ENCODE results near the gene SPRYD4. TPM values are rescaled to one million over a fixed set of nuclear protein-coding genes. Genes with fewer than 3 reads are reported as not detected.
A peak's percentile ranks its signal among the peaks of the same experiment; 100 is the strongest.

SPRYD4 gene
- total RNA-seq, 1 donor from 2014 or later = 2.1 TPM

DNA sequence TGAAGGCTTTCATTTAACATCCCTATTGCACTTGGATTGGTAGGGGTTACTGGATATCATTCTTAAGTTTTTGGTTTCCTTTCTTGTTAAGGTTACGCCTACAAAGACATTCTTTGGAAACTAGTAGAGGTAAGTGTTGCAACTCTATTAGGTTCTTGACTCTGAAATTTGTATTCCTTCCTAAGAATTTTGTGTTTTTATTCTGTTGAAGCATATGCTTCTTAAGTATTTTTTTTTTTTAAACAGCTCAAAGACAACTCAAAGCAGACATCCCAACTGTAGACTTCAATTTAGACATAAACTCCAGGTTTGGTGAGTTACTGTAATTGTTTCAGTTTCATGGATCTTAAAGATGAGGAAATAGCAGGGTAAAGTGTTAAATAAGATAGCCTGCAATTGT, 52.1 kb downstream of the SPRYD4 start:
- no peak for DNase-seq (ENCODE audit: low read depth)

DNA sequence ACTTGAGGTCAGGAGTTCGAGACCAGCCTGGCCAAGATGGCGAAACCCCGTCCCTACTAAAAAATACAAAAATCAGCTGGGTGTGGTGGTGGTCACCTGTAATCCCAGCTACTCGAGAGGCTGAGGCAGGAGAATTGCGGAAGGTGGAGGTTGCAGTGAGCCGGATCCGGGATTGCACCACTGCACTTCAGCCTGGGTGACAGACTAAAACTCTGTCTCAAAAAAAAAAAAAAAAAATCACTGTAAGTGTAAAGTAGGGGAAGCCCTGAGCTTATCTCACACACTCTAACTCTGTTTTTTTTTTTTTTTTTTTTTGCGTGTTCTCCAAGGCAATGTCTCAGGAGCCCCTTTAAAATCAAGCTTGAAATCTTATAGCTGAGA, 52.8 kb downstream of the SPRYD4 start:
- DNase-seq (ENCODE audit: low read depth) = no peak

DNA sequence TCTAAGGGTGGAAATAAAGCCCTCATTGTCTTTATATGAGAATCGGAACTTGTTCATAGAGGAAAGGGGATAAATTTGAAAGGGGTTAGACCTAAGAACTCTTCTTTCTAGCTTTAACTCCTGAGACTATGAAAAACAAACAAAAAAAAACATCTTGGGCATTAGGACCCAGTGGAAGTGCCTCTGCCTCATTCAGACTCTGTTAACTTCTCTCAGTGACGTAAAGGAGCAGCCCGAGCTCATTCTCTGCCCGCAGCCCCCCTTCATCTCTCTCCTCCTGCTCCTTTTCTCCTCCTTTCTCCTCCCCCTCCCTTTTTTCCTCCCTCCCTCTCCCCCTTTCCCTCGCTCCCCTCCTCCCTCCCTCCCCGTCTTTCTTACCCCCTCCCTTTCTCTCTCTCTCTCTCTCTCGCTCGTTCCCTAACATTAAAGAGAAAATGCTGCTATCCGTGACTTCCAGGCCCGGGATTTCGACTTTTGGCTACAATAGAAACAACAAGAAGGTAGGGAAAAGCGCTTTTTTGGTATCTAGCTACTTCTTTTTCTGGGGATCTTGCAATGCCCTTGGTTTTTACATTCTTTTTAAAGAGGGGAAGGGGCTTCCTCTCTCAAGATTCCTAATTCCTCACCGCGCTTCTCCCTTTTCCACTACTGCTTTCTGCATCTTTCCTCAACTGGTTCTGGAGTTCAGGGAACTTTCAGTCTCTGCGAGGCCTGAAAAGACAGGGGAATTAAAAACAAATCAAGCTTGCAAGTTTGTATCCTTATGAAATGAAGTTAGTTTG, 53.4 kb downstream of the SPRYD4 start, which contains the start of gene RBMS2:
Gene RBMS2 (plus strand): TSS at position 231 of the 782 bp plus-strand sequence. CDS start 204 bp downstream, at position 435.
- DNase-seq (ENCODE audit: low read depth) = peak; percentile 87

DNA sequence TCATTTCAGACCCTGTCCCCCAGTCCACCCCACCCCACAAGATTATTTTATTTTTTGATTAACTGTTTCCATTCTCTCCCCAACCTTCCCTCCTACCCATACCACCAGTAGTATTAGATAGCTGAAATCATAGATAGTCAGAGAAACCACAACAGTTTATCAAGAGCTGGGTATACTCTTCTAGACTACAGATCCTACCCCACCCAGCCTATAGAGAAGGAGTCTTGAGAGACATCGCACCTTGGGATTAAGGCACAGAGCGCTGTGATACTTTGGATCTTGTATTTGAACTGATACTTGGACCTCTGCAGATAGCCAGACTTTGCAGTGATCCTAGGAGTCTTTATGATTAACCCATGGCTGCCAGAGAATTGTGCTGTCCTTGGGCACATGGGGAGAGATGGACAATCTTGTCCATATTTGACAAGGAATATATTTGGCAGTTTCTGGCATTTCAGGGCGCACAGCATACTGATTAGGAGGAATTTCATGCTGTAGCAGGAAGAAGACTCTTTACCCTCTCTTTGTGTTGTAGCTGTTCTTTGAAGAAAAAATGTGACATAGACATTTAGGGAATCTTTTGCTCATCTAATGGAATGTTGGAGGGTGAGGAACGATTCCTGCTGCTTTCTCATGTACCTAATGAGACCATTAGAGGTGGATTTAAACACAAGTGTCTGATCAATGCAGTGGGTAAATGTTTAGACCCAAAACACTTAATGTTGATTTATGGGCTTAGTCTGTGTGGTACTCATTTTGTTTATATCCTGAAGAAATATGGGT, 54.2 kb downstream of the SPRYD4 start:
- DNase-seq (ENCODE audit: low read depth) = peak; percentile 18

DNA sequence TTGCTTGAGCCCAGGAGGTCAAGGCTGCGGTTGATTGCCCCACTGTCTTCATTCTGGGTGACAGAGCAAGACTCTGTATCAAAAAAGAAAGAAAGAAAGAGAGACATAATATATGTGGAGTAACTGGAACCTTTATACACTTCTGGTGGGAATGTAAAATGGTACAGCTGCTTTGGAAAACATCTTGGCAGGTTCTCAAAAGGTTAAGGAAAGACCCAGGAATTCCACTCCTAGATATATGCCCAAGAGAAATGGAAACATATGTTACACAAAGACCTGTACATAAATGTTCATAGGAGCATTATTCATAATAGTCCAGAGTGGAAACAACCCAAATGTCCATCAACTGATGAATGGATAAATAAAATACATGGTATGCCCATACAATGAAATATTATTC, 60.5 kb downstream of the SPRYD4 start:
- DNase-seq (ENCODE audit: low read depth) = no peak

Other genes starting within 250 kb of the SPRYD4 start
- 90.4 and 121 TPM in 2 replicates for gene RNF41, start 246.7 kb upstream of the SPRYD4 start, total RNA-seq
- 29.2 and 32.0 TPM in 2 replicates for gene NABP2, start 244.2 kb upstream of the SPRYD4 start, total RNA-seq
- not detected in 2 replicates for gene SLC39A5, start 238.5 kb upstream of the SPRYD4 start, total RNA-seq
- gene ANKRD52, start 210.2 kb upstream of the SPRYD4 start, total RNA-seq = 31.3 and 31.8 TPM in 2 replicates
- gene COQ10A, start 201.6 kb upstream of the SPRYD4 start, total RNA-seq = 87.8 and 112 TPM in 2 replicates
- gene CS, start 168.2 kb upstream of the SPRYD4 start, total RNA-seq = 178 and 184 TPM in 2 replicates
- gene CNPY2, start 152.6 kb upstream of the SPRYD4 start, total RNA-seq = 83.1 and 92.9 TPM in 2 replicates
- 44.4 and 49.3 TPM in 2 replicates for gene PAN2, start 134.6 kb upstream of the SPRYD4 start, total RNA-seq
- 0.51 TPM in 1 of 2 replicates, not detected in the other for gene IL23A, start 129.7 kb upstream of the SPRYD4 start, total RNA-seq
- 196 and 202 TPM in 2 replicates for gene STAT2, start 108.5 kb upstream of the SPRYD4 start, total RNA-seq
- not detected in 2 replicates for gene APOF, start 105.7 kb upstream of the SPRYD4 start, total RNA-seq
- 4.5 and 5.5 TPM in 2 replicates for gene TIMELESS, start 19.2 kb upstream of the SPRYD4 start, total RNA-seq
- 0.24 TPM in 1 of 2 replicates, not detected in the other for gene MIP, start 13.9 kb upstream of the SPRYD4 start, total RNA-seq
- gene GLS2, start 19.6 kb downstream of the SPRYD4 start, total RNA-seq = not detected in 2 replicates
- 9.2 and 9.7 TPM in 2 replicates for gene RBMS2, start 53.2 kb downstream of the SPRYD4 start, total RNA-seq
- gene BAZ2A, start 161.7 kb downstream of the SPRYD4 start, total RNA-seq = 23.2 and 27.0 TPM in 2 replicates
- 614 and 728 TPM in 2 replicates for gene ATP5F1B, start 177.4 kb downstream of the SPRYD4 start, total RNA-seq
- 73.5 and 82.2 TPM in 2 replicates for gene PTGES3, start 219.7 kb downstream of the SPRYD4 start, total RNA-seq